RWPE2 (cell line): Measurements from ENCODE around the gene PTPMT1.
A peak's percentile ranks its signal among the peaks of the same experiment; 100 is the strongest.

ENCODE experiments used
- ATAC-seq: fragments of 200-7000 bp; cut with Tn5 transposase; 3 replicates; pipeline ENCODE4 v1.9.1; 2021; ENCODE audit warnings: low read depth
- DNase-seq: peaks from one replicate; pipeline ENCODE4 v3.0.0-alpha.2; 2020; ENCODE audit warnings: low spot score
- H3K27ac ChIP-seq: fragments of 450-650 bp; 2 replicates; pipeline ENCODE4 v1.5.1; 2017; ENCODE audit warnings: mild to moderate bottlenecking; ENCODE audit not compliant: poor library complexity, severe bottlenecking
- H3K27me3 ChIP-seq: fragments of 250-450 bp; sonication (Bioruptor Pico); 2 replicates; pipeline ENCODE4 v1.5.1; 2021; ENCODE audit warnings: mild to moderate bottlenecking, moderate library complexity; ENCODE audit not compliant: insufficient read depth, poor library complexity, severe bottlenecking
- H3K36me3 ChIP-seq: fragments of 250-450 bp; sonication (Bioruptor Pico); 2 replicates; pipeline ENCODE4 v1.5.1; 2020; ENCODE audit warnings: low read depth, mild to moderate bottlenecking, moderate library complexity
- H3K4me1 ChIP-seq: fragments of 250-450 bp; sonication (Bioruptor Pico); 2 replicates; pipeline ENCODE4 v1.5.1; 2021; ENCODE audit warnings: mild to moderate bottlenecking, moderate library complexity; ENCODE audit not compliant: insufficient read depth, poor library complexity, severe bottlenecking
- H3K4me3 ChIP-seq: fragments of 250-450 bp; sonication (Bioruptor Pico); 2 replicates; pipeline ENCODE4 v1.5.1; 2021; ENCODE audit warnings: mild to moderate bottlenecking, moderate library complexity; ENCODE audit not compliant: severe bottlenecking
- H3K9me3 ChIP-seq: fragments of 250-450 bp; sonication (Bioruptor Pico); 2 replicates; pipeline ENCODE4 v1.5.1; 2021; ENCODE audit warnings: mild to moderate bottlenecking, moderate library complexity; ENCODE audit not compliant: severe bottlenecking
- TF ChIP-seq, protein P1 (sequence below): fragments of 450-650 bp; IDR thresholded peaks from one replicate; pipeline ENCODE4 v1.5.1; 2017; ENCODE audit warnings: mild to moderate bottlenecking, moderate library complexity; ENCODE audit not compliant: poor library complexity, severe bottlenecking

Gene PTPMT1

GRCh38 chr11:47571895-47572294, 6.5 kb downstream of the PTPMT1 start:
- DNase-seq = no peak
- TF ChIP-seq, protein P1, sequence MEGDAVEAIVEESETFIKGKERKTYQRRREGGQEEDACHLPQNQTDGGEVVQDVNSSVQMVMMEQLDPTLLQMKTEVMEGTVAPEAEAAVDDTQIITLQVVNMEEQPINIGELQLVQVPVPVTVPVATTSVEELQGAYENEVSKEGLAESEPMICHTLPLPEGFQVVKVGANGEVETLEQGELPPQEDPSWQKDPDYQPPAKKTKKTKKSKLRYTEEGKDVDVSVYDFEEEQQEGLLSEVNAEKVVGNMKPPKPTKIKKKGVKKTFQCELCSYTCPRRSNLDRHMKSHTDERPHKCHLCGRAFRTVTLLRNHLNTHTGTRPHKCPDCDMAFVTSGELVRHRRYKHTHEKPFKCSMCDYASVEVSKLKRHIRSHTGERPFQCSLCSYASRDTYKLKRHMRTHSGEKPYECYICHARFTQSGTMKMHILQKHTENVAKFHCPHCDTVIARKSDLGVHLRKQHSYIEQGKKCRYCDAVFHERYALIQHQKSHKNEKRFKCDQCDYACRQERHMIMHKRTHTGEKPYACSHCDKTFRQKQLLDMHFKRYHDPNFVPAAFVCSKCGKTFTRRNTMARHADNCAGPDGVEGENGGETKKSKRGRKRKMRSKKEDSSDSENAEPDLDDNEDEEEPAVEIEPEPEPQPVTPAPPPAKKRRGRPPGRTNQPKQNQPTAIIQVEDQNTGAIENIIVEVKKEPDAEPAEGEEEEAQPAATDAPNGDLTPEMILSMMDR = no peak
- Histone ChIP-seq H3K9me3 (no peaks in the 10 kb centered on the region), H3K27me3 (no peaks in the 10 kb centered on the region), H3K36me3 (peaks cover 89% of the 10 kb centered on the region), H3K27ac (peak overlapping the region; percentile 37), H3K4me1 (peaks cover 9% of the 10 kb centered on the region), H3K4me3 (no peak overlapping the region)
- ATAC-seq = peak; percentile 85

- Histone ChIP-seq H3K4me3 (no peak overlapping the region), H3K9me3 (no peaks in the 10 kb centered on the region), H3K36me3 (peaks cover 89% of the 10 kb centered on the region), H3K27me3 (no peaks in the 10 kb centered on the region), H3K27ac (peak overlapping the region; percentile 37), H3K4me1 (peaks cover 11% of the 10 kb centered on the region)
- no peak for DNase-seq
- ATAC-seq = no peak
- TF ChIP-seq, protein P1 = no peak
Observed at GRCh38 chr11:47572715-47573255, 7.4 kb downstream of the PTPMT1 start.

DNA sequence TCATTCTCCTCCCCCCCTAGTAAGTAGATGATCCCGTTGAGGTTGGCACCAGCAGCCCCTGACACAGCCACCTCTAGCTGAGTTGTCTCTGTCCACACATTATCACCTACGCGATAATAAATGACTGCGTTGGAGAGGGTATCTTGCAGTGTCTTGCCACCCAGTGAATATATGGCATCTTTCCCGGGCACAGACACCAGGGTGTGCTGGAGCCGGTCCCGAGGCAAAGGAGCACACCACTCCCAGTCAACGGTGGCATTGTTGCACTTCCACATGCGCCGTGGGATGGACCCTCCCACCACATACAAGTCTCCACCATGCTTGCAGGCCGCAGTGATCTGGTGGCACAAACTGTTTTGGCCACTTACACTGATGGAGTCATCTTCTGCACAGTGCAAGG, 7.9 kb downstream of the PTPMT1 start:
- no peak for DNase-seq
- Histone ChIP-seq H3K36me3 (peaks cover 84% of the 10 kb centered on the region), H3K27ac (no peak overlapping the region), H3K4me3 (no peak overlapping the region), H3K4me1 (peaks cover 13% of the 10 kb centered on the region), H3K9me3 (no peaks in the 10 kb centered on the region), H3K27me3 (no peaks in the 10 kb centered on the region)
- no peak for ATAC-seq
- TF ChIP-seq, protein P1 = no peak

DNA sequence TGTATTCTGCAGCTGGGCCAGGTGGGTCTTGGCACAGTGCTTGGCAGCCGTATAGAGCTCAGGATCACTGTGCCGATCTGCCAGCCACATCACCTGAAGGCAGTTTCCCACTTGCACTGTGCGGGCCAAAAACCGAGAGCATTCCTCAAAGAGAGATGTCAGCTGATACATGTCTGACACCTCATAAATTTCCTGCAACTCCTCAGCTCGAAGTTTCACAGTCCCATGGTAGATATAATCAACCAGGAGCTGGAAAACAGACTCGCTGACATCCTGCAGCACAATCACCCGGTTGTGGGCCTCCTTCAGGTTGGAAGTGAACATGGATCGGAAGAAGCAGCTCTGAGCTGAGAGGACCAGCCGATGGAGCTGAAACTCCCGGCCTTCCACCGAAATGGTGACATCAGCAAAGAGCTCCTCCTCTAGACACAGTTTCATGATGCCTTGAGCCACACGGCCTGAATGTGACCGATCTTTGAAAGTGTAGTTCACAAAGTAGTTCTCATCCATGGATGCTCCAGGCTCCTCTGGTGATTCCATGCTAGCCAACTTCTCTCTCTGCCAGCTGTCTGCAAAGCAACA, 12.2 kb downstream of the PTPMT1 start:
- H3K27ac ChIP-seq = peak overlapping the region; percentile 51
- H3K9me3 ChIP-seq = no peaks in the 10 kb centered on the region
- peak overlapping the region; percentile 93 for H3K4me3 ChIP-seq
- peaks cover 8% of the 10 kb centered on the region for H3K4me1 ChIP-seq
- H3K27me3 ChIP-seq = no peaks in the 10 kb centered on the region
- ATAC-seq (peak; percentile 6; the same call in 1 of the 3 replicates), DNase-seq (no peak)
- peaks cover 71% of the 10 kb centered on the region for H3K36me3 ChIP-seq
- TF ChIP-seq, protein P1 = no peak
